ENCODE results near the gene EPHA4.

Gene EPHA4

DNA sequence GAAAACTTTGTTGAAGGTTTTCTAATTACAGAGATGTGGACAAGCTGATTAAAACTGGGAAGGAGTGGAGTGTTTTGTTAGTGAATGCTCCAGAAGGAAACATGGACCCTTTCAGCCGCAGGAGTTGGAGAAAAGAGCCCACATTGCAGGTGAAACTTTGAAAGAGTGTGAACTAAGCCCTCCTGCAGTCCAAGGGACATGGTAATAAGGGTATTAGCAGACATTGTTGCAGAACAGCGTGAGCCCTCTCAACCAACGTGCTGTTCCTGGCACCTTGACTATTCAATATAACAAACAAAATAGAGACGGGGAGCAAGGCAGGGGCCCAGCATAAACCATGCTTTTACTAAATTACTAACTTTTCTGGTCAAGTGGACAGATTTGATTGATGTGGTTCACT is 122.7 kb downstream of the EPHA4 start:
- TF ChIP-seq, protein P1, sequence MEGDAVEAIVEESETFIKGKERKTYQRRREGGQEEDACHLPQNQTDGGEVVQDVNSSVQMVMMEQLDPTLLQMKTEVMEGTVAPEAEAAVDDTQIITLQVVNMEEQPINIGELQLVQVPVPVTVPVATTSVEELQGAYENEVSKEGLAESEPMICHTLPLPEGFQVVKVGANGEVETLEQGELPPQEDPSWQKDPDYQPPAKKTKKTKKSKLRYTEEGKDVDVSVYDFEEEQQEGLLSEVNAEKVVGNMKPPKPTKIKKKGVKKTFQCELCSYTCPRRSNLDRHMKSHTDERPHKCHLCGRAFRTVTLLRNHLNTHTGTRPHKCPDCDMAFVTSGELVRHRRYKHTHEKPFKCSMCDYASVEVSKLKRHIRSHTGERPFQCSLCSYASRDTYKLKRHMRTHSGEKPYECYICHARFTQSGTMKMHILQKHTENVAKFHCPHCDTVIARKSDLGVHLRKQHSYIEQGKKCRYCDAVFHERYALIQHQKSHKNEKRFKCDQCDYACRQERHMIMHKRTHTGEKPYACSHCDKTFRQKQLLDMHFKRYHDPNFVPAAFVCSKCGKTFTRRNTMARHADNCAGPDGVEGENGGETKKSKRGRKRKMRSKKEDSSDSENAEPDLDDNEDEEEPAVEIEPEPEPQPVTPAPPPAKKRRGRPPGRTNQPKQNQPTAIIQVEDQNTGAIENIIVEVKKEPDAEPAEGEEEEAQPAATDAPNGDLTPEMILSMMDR (IDR thresholded peaks at IDR 0.05; ENCODE audit: extremely low read depth, insufficient read depth, missing control alignments) = no peak
- in situ Hi-C loops (cut with MboI; ENCODE audit: low pct_unique_long_range_greater_than_20kb, low sequenced_read_pairs, unreplicated experiment) = no loop called here
- DNase-seq (ENCODE audit: low spot score) = no peak

DNA sequence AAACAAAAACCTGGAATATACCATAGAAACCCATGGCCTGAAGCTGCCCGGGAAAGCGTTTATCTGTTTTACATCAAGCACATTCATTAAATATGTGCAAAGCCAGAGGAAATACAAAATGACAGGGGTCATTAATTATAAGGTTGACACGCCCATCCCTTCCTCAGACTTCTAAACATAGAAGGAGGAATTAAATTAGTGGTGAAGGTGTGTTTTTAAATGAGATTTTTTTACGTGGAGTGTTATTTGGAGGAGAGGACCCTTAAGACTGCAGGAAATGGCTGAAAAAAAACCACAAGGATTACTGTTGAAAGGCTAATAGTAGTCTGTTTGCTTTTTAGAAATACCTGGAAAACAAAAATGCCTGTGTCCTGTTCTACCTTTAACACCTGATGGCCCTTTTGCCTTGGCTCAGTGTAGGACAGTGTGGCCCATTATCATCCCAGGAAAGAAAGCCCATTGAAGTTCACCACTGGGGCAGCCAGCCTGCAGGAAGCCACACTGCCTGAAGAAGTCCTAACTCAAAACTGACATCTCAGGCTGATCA is 123.2 kb downstream of the EPHA4 start:
- no peak for DNase-seq (ENCODE audit: low spot score)
- TF ChIP-seq, protein P1 (IDR thresholded peaks at IDR 0.05; ENCODE audit: extremely low read depth, insufficient read depth, missing control alignments) = no peak
- in situ Hi-C loops (cut with MboI; ENCODE audit: low pct_unique_long_range_greater_than_20kb, low sequenced_read_pairs, unreplicated experiment) = no loop called here

DNA sequence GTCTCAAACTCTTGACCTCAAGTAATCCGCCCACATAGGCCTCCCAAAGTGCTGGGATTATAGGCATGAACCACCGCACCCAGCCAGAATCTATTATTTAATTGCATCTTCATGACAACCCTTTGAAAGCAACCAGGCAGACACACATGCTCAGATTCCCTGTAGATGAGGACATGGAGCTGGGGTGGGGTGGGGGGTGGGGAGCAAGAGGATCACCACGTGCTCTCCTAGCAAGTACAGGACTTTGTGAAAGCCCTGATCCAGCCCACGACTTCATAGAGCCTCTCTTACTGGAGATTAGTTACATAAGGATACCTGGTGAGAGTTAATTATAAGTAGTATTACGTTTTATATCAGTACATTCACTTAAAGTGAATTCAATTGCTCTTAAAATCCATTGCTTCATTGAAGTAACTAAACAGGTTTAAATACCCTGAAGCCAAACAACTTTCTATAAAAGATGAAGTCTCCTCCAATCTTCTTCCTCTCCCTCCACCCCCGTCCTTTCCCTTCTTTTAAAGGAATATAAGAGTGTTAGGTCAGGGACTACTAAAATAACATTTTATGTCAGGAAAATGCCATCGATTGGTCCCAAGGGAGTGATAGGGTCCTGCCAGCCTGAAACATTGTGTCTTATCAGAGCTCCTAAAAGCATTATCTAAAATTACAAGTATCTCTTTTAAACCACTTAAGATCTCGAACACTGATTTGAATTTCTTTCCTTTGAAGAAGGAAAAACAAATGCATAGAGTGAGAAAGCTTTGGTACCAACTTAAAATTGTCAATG is 123.9 kb downstream of the EPHA4 start:
- TF ChIP-seq, protein P1 (IDR thresholded peaks at IDR 0.05; ENCODE audit: extremely low read depth, insufficient read depth, missing control alignments) = no peak
- no peak for DNase-seq (ENCODE audit: low spot score)
- in situ Hi-C loops (cut with MboI; ENCODE audit: low pct_unique_long_range_greater_than_20kb, low sequenced_read_pairs, unreplicated experiment) = no loop called here

DNA sequence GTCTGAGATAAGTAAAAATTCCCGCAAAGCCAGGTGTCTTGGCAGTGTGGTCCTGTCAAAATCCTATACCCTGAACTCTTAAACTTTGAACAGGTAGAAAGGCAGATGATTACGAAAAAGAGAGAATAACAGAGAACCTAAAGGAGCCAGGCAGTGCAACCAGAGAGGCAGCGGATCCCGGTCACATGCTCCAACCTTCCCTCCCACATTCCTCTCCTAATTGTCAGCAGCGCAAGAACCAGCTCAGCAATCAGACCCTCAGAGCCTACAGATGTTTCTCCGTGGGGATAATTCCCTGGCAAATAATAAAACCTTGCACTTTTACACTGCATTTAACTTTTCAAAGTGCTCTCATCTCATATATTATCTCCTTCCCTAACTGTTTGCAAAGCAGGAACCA is 124.8 kb downstream of the EPHA4 start:
- in situ Hi-C loops (cut with MboI; ENCODE audit: low pct_unique_long_range_greater_than_20kb, low sequenced_read_pairs, unreplicated experiment) = no loop called here
- no peak for DNase-seq (ENCODE audit: low spot score)

DNA sequence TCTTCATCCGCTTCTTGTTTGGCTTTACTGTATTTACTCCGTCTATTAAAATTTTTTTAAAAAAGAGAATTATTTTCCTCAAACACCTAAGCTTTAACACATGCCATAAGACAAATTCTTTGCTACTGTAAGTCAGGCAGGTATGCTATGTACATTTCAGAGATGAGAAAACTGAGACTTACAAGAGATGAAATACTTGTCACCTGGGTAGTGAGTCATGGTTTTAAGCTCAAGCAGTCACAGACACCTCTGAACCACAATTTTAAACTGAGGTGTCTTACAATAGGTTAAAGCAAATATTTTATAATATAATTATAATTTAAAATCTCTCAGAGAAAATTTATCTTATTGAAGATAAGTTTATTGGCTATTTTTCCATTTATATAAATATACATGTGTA is 126.0 kb downstream of the EPHA4 start:
- DNase-seq (ENCODE audit: low spot score) = no peak
- in situ Hi-C loops (cut with MboI; ENCODE audit: low pct_unique_long_range_greater_than_20kb, low sequenced_read_pairs, unreplicated experiment) = no loop called here
- TF ChIP-seq, protein P1 (IDR thresholded peaks at IDR 0.05; ENCODE audit: extremely low read depth, insufficient read depth, missing control alignments) = no peak

More for the DNA sequence above, 124.8 kb downstream of the EPHA4 start:
- TF ChIP-seq, protein P1 (IDR thresholded peaks at IDR 0.05; ENCODE audit: extremely low read depth, insufficient read depth, missing control alignments) = no peak

DNA sequence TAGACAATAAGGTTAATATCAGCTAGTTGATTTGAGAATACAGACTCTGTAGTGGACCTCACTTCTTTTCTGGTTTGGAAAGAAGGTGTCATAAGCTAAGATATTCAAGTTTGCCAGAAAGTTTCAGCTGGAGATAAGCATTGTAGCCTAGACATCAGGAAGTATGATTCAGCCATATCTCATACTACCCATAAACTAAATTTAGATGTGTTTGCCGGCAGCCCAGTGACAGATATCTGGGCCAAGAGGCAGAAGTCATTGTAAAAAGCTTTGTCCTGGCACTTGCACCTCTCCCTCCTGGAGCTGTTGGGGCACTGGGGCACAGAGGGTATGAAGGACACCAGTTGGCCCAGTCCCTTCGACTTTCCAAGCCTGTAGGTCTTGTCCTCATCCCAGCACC is 128.0 kb downstream of the EPHA4 start:
- TF ChIP-seq, protein P1 (IDR thresholded peaks at IDR 0.05; ENCODE audit: extremely low read depth, insufficient read depth, missing control alignments) = no peak
- DNase-seq (ENCODE audit: low spot score) = no peak
- in situ Hi-C loops (cut with MboI; ENCODE audit: low pct_unique_long_range_greater_than_20kb, low sequenced_read_pairs, unreplicated experiment) = no loop called here

Measured in GM13977 (cell line).